HG03064 (cell line): Measurements from ENCODE around the gene HSD3B2.
"Not testable (repeated sequence)": the region's sequence is repeated elsewhere in the genome, so short reads cannot be mapped to it uniquely, and the experiment has no call there.

Source experiments
- ATAC-seq: cut with Tn5 transposase; IDR thresholded peaks from one replicate; pipeline ENCODE4 v1.9.1; 2021; ENCODE audit warnings: low read depth; ENCODE audit not compliant: unreplicated experiment

The HSD3B2 gene

GRCh38 chr1:119414950-119415349, at the start of gene HSD3B2:
Gene HSD3B2, plus strand, starts transcription at chr1:119415150. Its CDS starts 270 bp downstream, at chr1:119415420.
- ATAC-seq, result no peak

DNA sequence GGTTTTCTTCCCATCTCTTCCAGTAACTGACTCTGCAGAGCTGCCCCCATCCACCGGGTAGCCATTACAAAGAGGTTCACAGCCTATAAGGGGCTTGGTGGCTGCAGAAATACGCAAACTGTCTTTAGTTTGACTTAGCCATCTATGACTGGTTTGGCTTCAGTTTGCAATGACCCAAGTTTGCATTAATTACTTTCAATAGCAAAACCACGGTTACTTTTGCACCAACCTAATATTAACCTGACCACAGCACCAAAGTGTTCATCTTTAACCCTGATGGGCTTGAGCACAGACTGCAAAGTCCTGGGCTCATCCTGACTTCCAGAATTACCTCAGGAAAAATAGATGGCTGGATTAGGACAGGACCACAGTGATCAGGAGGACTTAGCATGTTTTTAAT, 48.5 kb upstream of the HSD3B2 start:
- ATAC-seq, result no peak

- ATAC-seq, result no peak
Observed at GRCh38 chr1:119367432-119368124, 47.4 kb upstream of the HSD3B2 start.

DNA sequence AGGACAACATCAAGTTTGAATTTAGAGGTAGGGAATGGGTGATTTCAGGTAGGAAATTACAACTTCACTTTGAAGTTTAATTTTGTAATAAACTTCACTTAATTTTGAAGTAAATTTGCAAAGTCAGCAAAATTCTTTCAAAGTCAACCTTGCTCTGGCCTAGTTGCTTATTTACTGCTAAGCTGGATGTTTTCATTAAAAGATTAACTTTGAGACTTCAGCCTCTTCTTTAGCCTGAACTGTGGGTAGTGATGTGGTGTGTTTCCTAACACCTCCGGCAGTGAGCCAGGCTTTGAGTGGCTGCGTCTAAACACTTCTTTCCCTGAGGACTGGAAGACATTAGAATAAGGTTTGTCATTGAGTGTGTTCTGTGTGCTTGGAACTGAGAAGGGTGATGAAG, 46.4 kb upstream of the HSD3B2 start, which contains the start of gene HAO2:
TSS of gene HAO2 (plus strand) at position 232 of the 400 bp plus-strand sequence. CDS start 12,301 bp downstream, outside the sequence.
- no peak for ATAC-seq

DNA sequence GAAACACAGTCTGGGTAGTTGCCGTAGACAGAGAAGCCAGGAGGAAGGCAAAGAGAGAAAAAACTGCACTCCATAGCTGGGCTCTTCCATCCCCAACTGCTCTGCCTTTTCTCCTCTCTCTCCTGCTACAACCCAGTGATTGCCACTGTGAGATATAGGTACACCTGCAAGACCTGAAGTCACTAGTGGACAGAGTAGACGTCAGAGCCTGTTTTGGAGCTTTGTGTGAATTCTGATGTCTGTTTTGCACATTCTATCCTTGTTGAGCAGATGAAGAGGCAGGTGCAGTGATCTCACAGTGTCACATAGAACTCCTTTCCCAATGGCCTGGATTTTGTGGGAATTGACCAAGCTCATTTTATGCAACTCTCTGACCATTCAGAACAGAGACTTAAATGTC, 44.2 kb upstream of the HSD3B2 start:
- ATAC-seq, result no peak

- no peak for ATAC-seq
Observed at GRCh38 chr1:119371815-119372214, 43.1 kb upstream of the HSD3B2 start.

DNA sequence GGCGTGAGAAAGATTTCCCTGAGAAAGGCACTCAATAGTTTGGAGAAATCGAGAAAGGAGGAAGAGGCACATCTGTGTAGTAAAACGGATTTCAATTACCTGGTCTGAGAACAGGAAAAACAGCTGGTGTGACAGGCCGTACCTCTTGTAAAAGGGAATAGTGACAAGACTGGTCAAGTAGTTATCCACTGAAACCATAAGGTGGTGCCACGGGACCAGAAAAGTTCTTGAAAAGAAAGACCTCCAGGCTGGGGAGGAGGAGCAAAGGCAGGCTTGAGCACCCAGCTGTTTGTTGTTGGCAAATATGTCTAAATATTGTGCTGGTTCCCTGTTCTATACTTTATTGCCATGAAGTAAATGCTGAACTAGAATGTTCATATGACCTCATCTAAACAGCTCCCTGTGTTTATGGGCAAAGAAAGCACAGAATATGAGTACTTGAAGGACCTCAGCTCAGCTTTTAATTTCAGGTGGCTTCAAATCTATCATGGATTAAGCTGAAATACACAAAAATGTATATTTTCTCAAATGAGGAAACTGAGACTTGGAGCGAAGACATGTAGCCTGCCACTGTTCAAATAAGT, 42.4 kb upstream of the HSD3B2 start:
- ATAC-seq, result no peak

DNA sequence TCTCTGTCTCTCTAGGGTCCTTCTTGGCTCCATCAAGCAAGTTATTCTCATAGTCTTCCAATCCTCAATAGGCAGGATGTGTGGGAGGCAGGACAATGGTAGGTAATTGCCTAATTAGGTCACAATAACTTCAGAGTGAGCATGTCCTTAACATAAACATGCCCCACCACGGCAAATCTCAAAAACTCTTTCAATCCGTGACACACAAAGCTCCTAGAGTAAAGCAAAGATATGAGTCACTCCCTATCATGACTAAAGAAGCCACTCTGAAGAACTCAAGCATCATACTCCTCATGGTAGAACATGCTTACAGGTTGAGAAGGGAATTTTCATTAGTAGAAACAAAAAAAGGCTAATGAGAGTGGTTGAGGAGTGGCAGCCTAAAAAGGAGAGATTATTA, 41.5 kb upstream of the HSD3B2 start:
- ATAC-seq, result no peak

DNA sequence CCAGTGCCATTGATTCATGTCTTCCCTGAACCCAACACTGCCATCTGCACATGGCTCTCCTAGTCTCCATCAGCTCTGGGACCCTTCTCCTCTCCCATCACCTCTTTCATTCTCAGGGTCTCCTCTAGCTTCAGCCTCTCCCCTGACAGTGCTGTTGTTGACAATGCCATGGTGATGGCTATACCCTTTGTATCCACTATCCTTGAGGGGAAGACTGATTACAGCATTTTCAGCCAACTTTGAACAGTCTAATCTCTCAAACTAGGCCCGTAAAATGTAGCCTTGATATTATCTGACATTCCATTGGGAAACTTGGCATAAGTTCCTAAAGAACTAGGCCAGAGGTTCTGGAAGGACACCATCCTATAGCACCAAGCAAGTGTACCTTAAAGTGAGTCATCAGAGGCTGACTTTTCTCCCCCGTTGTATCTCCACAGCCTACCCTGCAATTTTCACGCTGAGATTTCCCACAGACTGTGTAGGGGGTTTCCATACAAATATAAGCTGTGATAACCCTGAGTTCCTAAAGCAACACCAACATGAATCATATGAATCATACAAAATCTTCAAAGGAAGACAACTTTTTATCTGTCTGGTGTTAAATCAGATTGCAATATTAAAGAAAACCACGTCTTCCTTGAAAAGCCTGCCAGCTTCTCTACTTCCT, 40.6 kb upstream of the HSD3B2 start:
- ATAC-seq, result no peak

GRCh38 chr1:119375366-119375765, 39.6 kb upstream of the HSD3B2 start:
- no peak for ATAC-seq

DNA sequence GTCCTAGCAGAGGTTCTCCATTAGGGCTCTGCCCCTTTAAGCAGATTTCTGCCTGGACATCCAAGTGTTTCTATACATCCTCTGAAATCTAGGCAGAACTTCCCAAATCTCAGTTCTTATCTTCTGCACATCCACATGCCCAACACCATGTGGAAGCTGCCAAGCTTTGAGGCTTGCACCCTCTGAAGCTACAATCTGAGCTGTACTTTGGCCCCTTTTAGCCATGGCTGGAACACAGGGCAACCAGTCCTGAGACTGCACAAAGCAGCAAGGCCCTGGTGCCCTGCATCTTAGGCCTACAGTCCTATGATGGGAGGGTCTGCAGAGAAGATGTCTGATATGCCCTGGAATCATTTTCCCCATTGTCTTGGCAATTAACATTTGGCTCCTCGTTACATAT, 38.4 kb upstream of the HSD3B2 start:
- ATAC-seq, result no peak

DNA sequence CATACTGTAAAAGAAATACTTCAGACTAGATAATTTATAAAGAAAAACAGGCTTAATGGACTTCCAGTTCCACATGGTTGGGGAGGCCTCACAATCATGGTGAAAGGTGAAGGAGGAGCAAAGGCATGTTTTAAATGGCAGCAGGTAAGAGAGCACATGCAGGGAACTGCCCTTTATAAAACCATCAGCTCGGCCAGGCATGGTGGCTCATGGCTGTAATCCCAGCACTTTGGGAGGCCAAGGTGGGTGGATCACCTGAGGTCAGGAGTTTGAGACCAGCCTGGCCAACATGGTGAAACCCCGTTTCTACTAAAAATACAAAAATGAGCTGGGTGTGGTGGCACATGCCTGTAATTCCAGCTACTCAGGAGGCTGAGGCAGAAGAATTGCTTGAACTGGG, 37.4 kb upstream of the HSD3B2 start:
- ATAC-seq, result not testable (repeated sequence)

GRCh38 chr1:119379117-119379516, 35.8 kb upstream of the HSD3B2 start:
- ATAC-seq, result no peak

GRCh38 chr1:119380304-119380703, 34.6 kb upstream of the HSD3B2 start:
- ATAC-seq, result no peak

- ATAC-seq, result no peak
Observed at GRCh38 chr1:119380983-119381662, 33.8 kb upstream of the HSD3B2 start.

- no peak for ATAC-seq
Observed at GRCh38 chr1:119384591-119384990, 30.4 kb upstream of the HSD3B2 start.

- ATAC-seq, result no peak
Observed at GRCh38 chr1:119385650-119386049, 29.3 kb upstream of the HSD3B2 start.

DNA sequence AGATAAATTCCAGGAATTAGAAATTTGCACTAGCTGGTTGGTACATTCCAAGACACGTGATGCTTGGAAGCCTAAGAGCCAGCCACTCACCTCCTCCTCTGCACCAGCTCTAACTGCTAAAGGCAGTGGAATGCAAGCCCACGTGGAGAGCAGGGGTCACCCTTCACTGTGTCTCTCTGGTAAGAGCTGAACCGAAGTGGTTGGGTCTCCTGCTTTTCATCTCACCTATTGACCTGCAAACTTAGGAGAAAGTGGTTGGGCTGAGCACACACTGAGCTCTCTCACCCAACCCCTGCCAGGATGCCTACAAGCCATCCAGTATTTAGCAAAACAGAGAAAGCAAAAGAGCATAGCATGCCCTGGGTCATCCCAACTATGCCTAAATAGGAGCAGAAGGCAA, 27.1 kb upstream of the HSD3B2 start:
- ATAC-seq, result no peak

GRCh38 chr1:119388450-119388849, 26.5 kb upstream of the HSD3B2 start:
- ATAC-seq, result no peak

- no peak for ATAC-seq
Observed at GRCh38 chr1:119390526-119390925, 24.4 kb upstream of the HSD3B2 start.

- no peak for ATAC-seq
Observed at GRCh38 chr1:119391749-119392148, 23.2 kb upstream of the HSD3B2 start.
